HL-60 (cell line): Measurements from ENCODE around the gene CRY2.

ENCODE experiments used
- DNase-seq, 2 experiments: peaks; one replicate each; pipeline ENCODE4 v3.0.0-alpha.2; 2010 to 2020; ENCODE audit warnings: low read depth in 1 of 2, low spot score in 1 of 2
- H3K27ac ChIP-seq: fragments of 250-450 bp; sonication (Bioruptor Pico); replicated peaks from 2 replicates; pipeline ENCODE4 v1.5.1; 2020; ENCODE audit warnings: mild to moderate bottlenecking, moderate library complexity
- H3K27me3 ChIP-seq: fragments of 250-450 bp; sonication (Bioruptor Pico); 2 replicates; pipeline ENCODE4 v1.5.1; 2021; ENCODE audit warnings: mild to moderate bottlenecking, moderate library complexity; ENCODE audit not compliant: insufficient read depth, poor library complexity, severe bottlenecking
- H3K4me3 ChIP-seq: replicated peaks from 2 replicates; pipeline ENCODE4 v1.5.1; 2011; ENCODE audit warnings: mild to moderate bottlenecking, control low read depth, low read length; ENCODE audit not compliant: insufficient read depth
- GABPA ChIP-seq: IDR thresholded peaks from 2 replicates; pipeline ENCODE4 v1.6.1; 2012; ENCODE audit warnings: low read depth
- POLR2AphosphoS5 ChIP-seq: IDR thresholded peaks from 2 replicates; pipeline ENCODE4 v1.6.1; 2012; ENCODE audit warnings: low read depth
- SPI1 ChIP-seq: IDR thresholded peaks from 2 replicates; pipeline ENCODE4 v1.6.1; 2012; ENCODE audit warnings: low read depth, mild to moderate bottlenecking, borderline replicate concordance
- TF ChIP-seq, protein P1 (sequence below): IDR thresholded peaks from one replicate; pipeline ENCODE4 v1.5.1; 2011; ENCODE audit warnings: low read length, control low read depth, inconsistent platforms; ENCODE audit not compliant: insufficient read depth
- TF ChIP-seq, protein P2 (sequence below): IDR thresholded peaks from 2 replicates; pipeline ENCODE4 v1.6.1; 2012; ENCODE audit warnings: low read depth; ENCODE audit not compliant: insufficient replicate concordance

CRY2 gene

DNA sequence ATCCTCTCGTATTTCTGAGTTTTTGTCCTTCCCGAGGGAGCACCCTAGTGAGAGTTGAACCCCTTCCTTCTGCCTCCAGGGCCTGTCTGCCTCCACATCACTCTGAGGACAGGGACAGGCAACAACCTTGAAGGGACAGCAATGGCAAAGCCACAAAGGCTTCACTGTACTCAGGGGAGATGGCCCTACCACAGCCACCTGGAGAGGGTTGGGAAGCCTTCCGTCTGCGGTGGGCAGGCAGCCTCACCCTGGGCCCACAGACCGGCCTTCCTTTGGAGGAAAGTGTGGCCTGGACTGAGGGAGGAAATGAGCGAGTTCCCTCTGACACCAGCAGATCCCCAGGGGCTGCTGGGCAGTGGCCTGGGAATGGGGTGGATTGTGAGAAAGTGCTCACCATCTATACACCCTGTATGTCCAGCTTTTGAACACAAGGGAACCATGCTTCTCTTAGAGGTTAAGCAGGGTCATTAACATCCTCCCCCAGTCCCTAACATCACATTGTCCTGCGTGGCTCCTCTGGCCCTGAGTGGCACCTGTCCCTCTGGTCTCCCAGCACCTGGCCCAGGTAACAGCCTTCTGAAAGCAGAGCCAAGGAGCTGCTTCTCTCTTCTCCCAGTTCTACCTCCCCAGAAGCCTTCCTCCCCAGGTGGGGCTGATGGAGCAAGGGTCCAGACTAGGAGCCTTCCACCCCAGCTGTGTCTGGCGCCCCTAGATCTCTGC, 35.5 kb upstream of the CRY2 start:
- Histone ChIP-seq H3K27me3 (no peaks in the 10 kb centered on the region), H3K4me3 (no peak overlapping the region), H3K27ac (no peak overlapping the region)
- TF ChIP-seq, protein P1, sequence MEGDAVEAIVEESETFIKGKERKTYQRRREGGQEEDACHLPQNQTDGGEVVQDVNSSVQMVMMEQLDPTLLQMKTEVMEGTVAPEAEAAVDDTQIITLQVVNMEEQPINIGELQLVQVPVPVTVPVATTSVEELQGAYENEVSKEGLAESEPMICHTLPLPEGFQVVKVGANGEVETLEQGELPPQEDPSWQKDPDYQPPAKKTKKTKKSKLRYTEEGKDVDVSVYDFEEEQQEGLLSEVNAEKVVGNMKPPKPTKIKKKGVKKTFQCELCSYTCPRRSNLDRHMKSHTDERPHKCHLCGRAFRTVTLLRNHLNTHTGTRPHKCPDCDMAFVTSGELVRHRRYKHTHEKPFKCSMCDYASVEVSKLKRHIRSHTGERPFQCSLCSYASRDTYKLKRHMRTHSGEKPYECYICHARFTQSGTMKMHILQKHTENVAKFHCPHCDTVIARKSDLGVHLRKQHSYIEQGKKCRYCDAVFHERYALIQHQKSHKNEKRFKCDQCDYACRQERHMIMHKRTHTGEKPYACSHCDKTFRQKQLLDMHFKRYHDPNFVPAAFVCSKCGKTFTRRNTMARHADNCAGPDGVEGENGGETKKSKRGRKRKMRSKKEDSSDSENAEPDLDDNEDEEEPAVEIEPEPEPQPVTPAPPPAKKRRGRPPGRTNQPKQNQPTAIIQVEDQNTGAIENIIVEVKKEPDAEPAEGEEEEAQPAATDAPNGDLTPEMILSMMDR = no peak
- TF ChIP-seq POLR2AphosphoS5 (no peak), GABPA (no peak), SPI1 (no peak)
- TF ChIP-seq, protein P2, sequence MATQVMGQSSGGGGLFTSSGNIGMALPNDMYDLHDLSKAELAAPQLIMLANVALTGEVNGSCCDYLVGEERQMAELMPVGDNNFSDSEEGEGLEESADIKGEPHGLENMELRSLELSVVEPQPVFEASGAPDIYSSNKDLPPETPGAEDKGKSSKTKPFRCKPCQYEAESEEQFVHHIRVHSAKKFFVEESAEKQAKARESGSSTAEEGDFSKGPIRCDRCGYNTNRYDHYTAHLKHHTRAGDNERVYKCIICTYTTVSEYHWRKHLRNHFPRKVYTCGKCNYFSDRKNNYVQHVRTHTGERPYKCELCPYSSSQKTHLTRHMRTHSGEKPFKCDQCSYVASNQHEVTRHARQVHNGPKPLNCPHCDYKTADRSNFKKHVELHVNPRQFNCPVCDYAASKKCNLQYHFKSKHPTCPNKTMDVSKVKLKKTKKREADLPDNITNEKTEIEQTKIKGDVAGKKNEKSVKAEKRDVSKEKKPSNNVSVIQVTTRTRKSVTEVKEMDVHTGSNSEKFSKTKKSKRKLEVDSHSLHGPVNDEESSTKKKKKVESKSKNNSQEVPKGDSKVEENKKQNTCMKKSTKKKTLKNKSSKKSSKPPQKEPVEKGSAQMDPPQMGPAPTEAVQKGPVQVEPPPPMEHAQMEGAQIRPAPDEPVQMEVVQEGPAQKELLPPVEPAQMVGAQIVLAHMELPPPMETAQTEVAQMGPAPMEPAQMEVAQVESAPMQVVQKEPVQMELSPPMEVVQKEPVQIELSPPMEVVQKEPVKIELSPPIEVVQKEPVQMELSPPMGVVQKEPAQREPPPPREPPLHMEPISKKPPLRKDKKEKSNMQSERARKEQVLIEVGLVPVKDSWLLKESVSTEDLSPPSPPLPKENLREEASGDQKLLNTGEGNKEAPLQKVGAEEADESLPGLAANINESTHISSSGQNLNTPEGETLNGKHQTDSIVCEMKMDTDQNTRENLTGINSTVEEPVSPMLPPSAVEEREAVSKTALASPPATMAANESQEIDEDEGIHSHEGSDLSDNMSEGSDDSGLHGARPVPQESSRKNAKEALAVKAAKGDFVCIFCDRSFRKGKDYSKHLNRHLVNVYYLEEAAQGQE = no peak
- no peak for DNase-seq

DNA sequence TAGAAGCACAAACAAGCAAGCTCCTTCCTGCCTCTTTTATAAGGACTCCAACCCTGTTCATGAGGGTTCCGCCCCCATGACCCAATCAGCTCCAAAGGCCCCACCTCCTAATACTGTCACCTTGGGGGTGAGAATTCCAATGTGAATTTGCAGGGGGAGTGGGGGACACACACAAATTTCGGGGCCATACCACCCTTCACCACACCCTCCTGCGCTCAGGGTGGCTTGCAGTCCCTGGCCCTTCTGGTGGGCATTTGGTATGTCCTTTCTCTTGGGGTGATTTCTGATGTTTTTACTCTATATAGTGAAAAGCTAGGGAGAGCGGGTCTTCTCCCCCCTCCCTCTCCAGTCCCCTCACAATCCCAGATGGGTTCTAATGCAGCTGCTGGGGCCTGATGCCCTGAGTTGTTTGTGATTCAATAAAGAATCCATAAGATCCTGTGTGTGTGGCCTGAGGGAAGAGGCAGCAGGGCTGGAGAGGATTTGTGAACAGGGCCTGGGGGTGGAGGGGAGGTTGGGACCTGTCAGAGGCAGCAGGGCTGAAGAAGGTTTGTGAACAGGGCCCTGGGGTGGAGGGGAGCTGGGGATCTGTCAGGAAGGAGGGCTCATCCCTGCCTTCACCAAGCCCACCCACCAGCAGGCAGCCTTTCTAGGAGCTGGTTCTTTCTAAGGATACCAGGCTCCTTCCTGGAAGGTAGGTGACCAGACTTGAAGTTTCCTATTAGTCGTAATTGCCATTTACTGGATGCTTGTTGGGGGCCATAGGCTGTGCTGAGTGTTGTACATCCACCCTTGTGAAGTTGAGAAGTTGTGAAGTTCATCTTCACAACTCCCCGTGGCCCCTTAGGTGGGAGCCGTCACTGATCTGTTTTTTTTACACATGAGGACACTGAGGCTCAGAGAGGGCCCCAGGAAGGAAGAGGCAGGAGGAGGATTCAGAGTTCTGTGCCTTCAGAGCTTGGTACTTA, 34.4 kb upstream of the CRY2 start:
- Histone ChIP-seq H3K4me3 (no peak overlapping the region), H3K27ac (no peak overlapping the region)

DNA sequence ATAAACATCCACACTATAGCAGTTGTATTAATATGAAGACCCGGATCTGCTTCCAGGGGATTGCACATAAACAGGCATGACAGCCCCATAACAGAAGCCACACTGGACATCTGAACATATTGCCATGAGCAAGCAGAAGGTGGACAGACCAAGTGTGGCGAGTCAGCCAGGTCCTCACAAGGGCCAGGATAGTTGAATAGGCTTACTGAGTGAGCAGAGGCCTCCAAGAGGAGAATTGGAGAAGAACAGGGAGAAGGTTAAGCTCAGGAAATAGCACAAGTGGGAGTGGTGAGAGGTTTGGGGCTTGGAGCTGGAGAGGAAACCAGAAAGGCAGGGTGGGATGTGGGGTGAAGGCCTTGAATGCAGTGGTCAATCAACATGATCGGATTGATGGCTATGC, 31.5 kb upstream of the CRY2 start:
- Histone ChIP-seq H3K27ac (no peak overlapping the region), H3K4me3 (no peak overlapping the region), H3K27me3 (no peaks in the 10 kb centered on the region)
- DNase-seq = no peak
- TF ChIP-seq, protein P1 = no peak
- TF ChIP-seq, protein P2 = no peak

More for the DNA sequence above, 34.4 kb upstream of the CRY2 start:
- DNase-seq = no peak
- TF ChIP-seq GABPA (no peak), POLR2AphosphoS5 (0 out of 2 replicates have a peak, but pooled peaks have one; percentile 22), SPI1 (no peak)
- TF ChIP-seq, protein P1 = no peak
- TF ChIP-seq, protein P2 = no peak
- no peaks in the 10 kb centered on the region for H3K27me3 ChIP-seq
